Inflammatory macrophage treated with lipopolysaccharide for 1 hour (primary cell): Measurements from ENCODE around the gene DNAAF5.

ENCODE experiments used
- DNase-seq, 2 donors: peaks; one replicate each; pipeline ENCODE4 v3.0.0-alpha.2; 2020 to 2022

Gene DNAAF5

GRCh38 chr7:707296-708000 lies 19.1 kb upstream of the DNAAF5 start:
- no peak for DNase-seq

GRCh38 chr7:710161-710560 lies 16.3 kb upstream of the DNAAF5 start:
- DNase-seq, result no peak

- no peak for DNase-seq
Observed at GRCh38 chr7:711093-711921, 15.2 kb upstream of the DNAAF5 start.

GRCh38 chr7:711922-712380 lies 14.5 kb upstream of the DNAAF5 start:
- no peak for DNase-seq

GRCh38 chr7:712381-713138 lies 13.9 kb upstream of the DNAAF5 start:
- DNase-seq, result no peak

GRCh38 chr7:713139-713457 lies 13.4 kb upstream of the DNAAF5 start:
- DNase-seq, result no peak

GRCh38 chr7:713488-714230 lies 12.8 kb upstream of the DNAAF5 start:
- no peak for DNase-seq

GRCh38 chr7:714251-714671 lies 12.2 kb upstream of the DNAAF5 start:
- no peak for DNase-seq

GRCh38 chr7:716222-716621 lies 10.3 kb upstream of the DNAAF5 start:
- no peak for DNase-seq

GRCh38 chr7:716636-717035 lies 9.9 kb upstream of the DNAAF5 start:
- DNase-seq, result no peak

GRCh38 chr7:721619-722248 lies 4.8 kb upstream of the DNAAF5 start:
- DNase-seq, result no peak

GRCh38 chr7:723541-723940 lies 3.0 kb upstream of the DNAAF5 start:
- no peak for DNase-seq

- no peak for DNase-seq
Observed at GRCh38 chr7:724298-724697, 2.2 kb upstream of the DNAAF5 start.

GRCh38 chr7:725223-726005 lies 1.1 kb upstream of the DNAAF5 start:
- DNase-seq, result no peak

- no peak for DNase-seq
Observed at GRCh38 chr7:726854-727103, 280 bp downstream of the DNAAF5 start.

GRCh38 chr7:727104-727805 lies 756 bp downstream of the DNAAF5 start, which contains the start of gene PRKAR1B:
Gene PRKAR1B (minus strand): TSS chr7:727281. CDS start chr7:711505, 15,776 bp downstream.
- DNase-seq, result no peak

GRCh38 chr7:727806-728460 lies 1.4 kb downstream of the DNAAF5 start:
- no peak for DNase-seq

- DNase-seq, result no peak
Observed at GRCh38 chr7:728602-729001, 2.1 kb downstream of the DNAAF5 start.

GRCh38 chr7:729140-730000 lies 2.9 kb downstream of the DNAAF5 start:
- no peak for DNase-seq
